Hepatocyte (in vitro differentiated cells): ENCODE measurements around the gene FAM209A. TPM values are rescaled to one million over a fixed set of nuclear protein-coding genes. Genes with fewer than 3 reads are reported as not detected.

ENCODE experiments used
- DNase-seq: peaks from one replicate; pipeline ENCODE4 v3.0.0-alpha.2; 2016; ENCODE audit warnings: low spot score
- H2AFZ ChIP-seq: fragments of 200-600 bp; sonication (generic); 2 replicates; pipeline ENCODE4 v1.6.0; 2016; ENCODE audit warnings: antibody characterized with exemption, mild to moderate bottlenecking
- H3K27ac ChIP-seq: fragments of 200-600 bp; sonication (generic); 2 replicates; pipeline ENCODE4 v1.5.1; 2016; ENCODE audit warnings: mild to moderate bottlenecking
- H3K27me3 ChIP-seq: fragments of 200-600 bp; sonication (generic); 2 replicates; pipeline ENCODE4 v1.6.1; 2016
- H3K36me3 ChIP-seq: fragments of 200-600 bp; sonication (generic); replicated peaks from 2 replicates; pipeline ENCODE4 v1.5.1; 2016; ENCODE audit warnings: low read depth; ENCODE audit not compliant: insufficient read depth
- H3K4me1 ChIP-seq: fragments of 200-600 bp; sonication (generic); 2 replicates; pipeline ENCODE4 v1.5.1; 2016; ENCODE audit warnings: mild to moderate bottlenecking, moderate library complexity; ENCODE audit not compliant: insufficient read depth
- H3K4me2 ChIP-seq: fragments of 200-600 bp; sonication (generic); 2 replicates; pipeline ENCODE4 v1.6.0; 2016
- H3K4me3 ChIP-seq: fragments of 200-600 bp; sonication (generic); 2 replicates; pipeline ENCODE4 v1.5.1; 2016; ENCODE audit warnings: mild to moderate bottlenecking
- H3K79me2 ChIP-seq: fragments of 200-600 bp; sonication (generic); 2 replicates; pipeline ENCODE4 v1.6.0; 2017; ENCODE audit warnings: mild to moderate bottlenecking
- H3K9me2 ChIP-seq: fragments of 200-600 bp; sonication (generic); replicated peaks from 2 replicates; pipeline ENCODE4 v1.6.0; 2017; ENCODE audit warnings: mild to moderate bottlenecking; ENCODE audit not compliant: insufficient read depth
- H3K9me3 ChIP-seq: fragments of 200-600 bp; sonication (generic); 2 replicates; pipeline ENCODE4 v1.5.1; 2016; ENCODE audit warnings: low read depth, mild to moderate bottlenecking
- H4K20me1 ChIP-seq: fragments of 200-600 bp; sonication (generic); 2 replicates; pipeline ENCODE4 v1.6.0; 2016; ENCODE audit warnings: mild to moderate bottlenecking; ENCODE audit not compliant: insufficient read depth, poor library complexity, severe bottlenecking
- CTCF ChIP-seq: fragments of 200-600 bp; sonication (generic); IDR thresholded peaks from 2 replicates; pipeline ENCODE4 v1.5.1; 2016; ENCODE audit warnings: antibody characterized with exemption, mild to moderate bottlenecking; ENCODE audit not compliant: poor library complexity
- EZH2 ChIP-seq: fragments of 200-600 bp; sonication (generic); IDR thresholded peaks from 2 replicates; pipeline ENCODE4 v1.6.1; 2016; ENCODE audit warnings: antibody characterized with exemption, mild to moderate bottlenecking, borderline replicate concordance
- EZH2phosphoT487 ChIP-seq: fragments of 200-600 bp; sonication (generic); IDR thresholded peaks from one replicate; pipeline ENCODE4 v1.6.1; 2018; ENCODE audit warnings: antibody characterized with exemption, mild to moderate bottlenecking, low read depth, moderate library complexity; ENCODE audit not compliant: unreplicated experiment, severe bottlenecking
- WGBS: methylation state at CpG from one replicate; pipeline ENCODE4 v1.1.6; 2016; ENCODE audit warnings: low lambda C conversion rate; ENCODE audit errors: missing lambda C conversion rate; 5-methylcytosine and 5-hydroxymethylcytosine counted together
- polyA plus RNA-seq: library from polyadenylated mRNA; unstranded; fragments of >200 nt; fragmentation: Nextera tagmentation; extraction: Ambion mirVana; gene quantifications from 2 replicates; pipeline ENCODE4 v1.2.1, GENCODE V29; 2016
- total RNA-seq: library from RNA; depleted of rRNA; stranded (reverse); fragments of >200 nt; gene quantifications from 2 replicates; pipeline ENCODE4 v1.2.3, GENCODE V29; 2014

FAM209A gene
- total and polyA plus RNA-seq, 2 experiments from 2014 or later: not detected

- no peaks in the 10 kb centered on the region for H3K27me3 ChIP-seq
- no peaks in the 10 kb centered on the region for H3K4me1 ChIP-seq
- peaks cover 4% of the 10 kb centered on the region for H3K79me2 ChIP-seq
- H4K20me1 ChIP-seq: no peaks in the 10 kb centered on the region
- H3K4me3 ChIP-seq: no peak overlapping the region
- H3K9me3 ChIP-seq: no peaks in the 10 kb centered on the region
- WGBS: 99% methylated on average over 10 of the region's 10 CpGs
- DNase-seq: no peak
- no peak overlapping the region for H2AFZ ChIP-seq
- no peaks in the 10 kb centered on the region for H3K9me2 ChIP-seq
- TF ChIP-seq CTCF (no peak), EZH2 (no peak), EZH2phosphoT487 (no peak)
- H3K27ac ChIP-seq: no peak overlapping the region
- no peak overlapping the region for H3K4me2 ChIP-seq
- H3K36me3 ChIP-seq: no peaks in the 10 kb centered on the region
These were observed 12.6 kb upstream of the FAM209A start for GRCh38 chr20:56511926-56512325.

GRCh38 chr20:56513161-56514150 is 11.1 kb upstream of the FAM209A start:
- H4K20me1 ChIP-seq: no peaks in the 10 kb centered on the region
- no peak overlapping the region for H3K27ac ChIP-seq
- 89% methylated on average over 21 of the region's 22 CpGs for WGBS
- H2AFZ ChIP-seq: no peak overlapping the region
- peaks cover 4% of the 10 kb centered on the region for H3K79me2 ChIP-seq
- no peaks in the 10 kb centered on the region for H3K36me3 ChIP-seq
- no peaks in the 10 kb centered on the region for H3K9me3 ChIP-seq
- no peaks in the 10 kb centered on the region for H3K27me3 ChIP-seq
- H3K4me3 ChIP-seq: no peak overlapping the region
- TF ChIP-seq EZH2phosphoT487 (no peak), EZH2 (no peak), CTCF (no peak)
- DNase-seq: no peak
- H3K4me2 ChIP-seq: no peak overlapping the region
- H3K9me2 ChIP-seq: no peaks in the 10 kb centered on the region
- no peaks in the 10 kb centered on the region for H3K4me1 ChIP-seq

- DNase-seq: no peak
- Histone ChIP-seq H3K36me3 (no peaks in the 10 kb centered on the region), H3K4me1 (no peaks in the 10 kb centered on the region), H3K9me3 (peaks cover 5% of the 10 kb centered on the region), H3K27ac (no peak overlapping the region), H3K4me3 (no peak overlapping the region), H2AFZ (no peak overlapping the region), H3K79me2 (no peaks in the 10 kb centered on the region), H3K9me2 (no peaks in the 10 kb centered on the region), H3K27me3 (no peaks in the 10 kb centered on the region), H4K20me1 (no peaks in the 10 kb centered on the region), H3K4me2 (no peak overlapping the region)
- WGBS: 96% methylated on average over 5 of the region's 5 CpGs
- TF ChIP-seq EZH2 (no peak), CTCF (no peak), EZH2phosphoT487 (no peak)
These were observed 7.9 kb upstream of the FAM209A start for GRCh38 chr20:56516631-56517030.
